H1 (cell line): Measurements from ENCODE around the gene IFNA14. TPM values are rescaled to one million over a fixed set of nuclear protein-coding genes. Genes with fewer than 3 reads are reported as not detected.

ENCODE experiments used
- CTCF ChIA-PET: fragments of 300-600 bp; sonication (Branson Sonifier 250); formaldehyde crosslinking; loops from one replicate; lab custom pipeline; 2021; ENCODE audit not compliant: partially characterized antibody; lab: Charles Lee
- POLR2A ChIA-PET: fragments of 300-600 bp; sonication (Branson Sonifier 250); formaldehyde crosslinking; loops from one replicate; lab custom pipeline; 2021; ENCODE audit warnings: inconsistent platforms; ENCODE audit not compliant: partially characterized antibody; lab: Charles Lee
- DNase-seq, 2 experiments: peaks; one replicate each; pipeline versions ENCODE4 v3.0.0 to v3.0.0-alpha.2; 2010 to 2022; ENCODE audit warnings: low spot score in 2 of 2, low read depth in 1 of 2, mixed read lengths in 1 of 2
- FAIRE-seq: peaks from 2 replicates; lab custom pipeline; 2011; peaks lifted over from hg19 to GRCh38; lab: Jason Lieb, UNC
- H2AFZ ChIP-seq: 2 replicates; pipeline ENCODE4 v1.8.1; 2012; ENCODE audit warnings: low read length, inconsistent platforms
- H2AK5ac ChIP-seq: 2 replicates; pipeline ENCODE4 v1.6.1; 2013; ENCODE audit warnings: low read depth, low read length
- H2BK120ac ChIP-seq: replicated peaks from 2 replicates; pipeline ENCODE3; 2013; ENCODE audit warnings: low read depth, low read length, inconsistent platforms
- H2BK12ac ChIP-seq: 2 replicates; pipeline ENCODE4 v1.6.1; 2013; ENCODE audit warnings: low read depth, low read length
- H2BK15ac ChIP-seq: 2 replicates; pipeline ENCODE4 v1.6.1; 2013; ENCODE audit warnings: low read length
- H2BK20ac ChIP-seq: 2 replicates; pipeline ENCODE4 v1.6.1; 2013; ENCODE audit warnings: low read length
- H2BK5ac ChIP-seq: 2 replicates; pipeline ENCODE4 v1.6.1; 2013; ENCODE audit warnings: low read depth, low read length
- H3K14ac ChIP-seq: 2 replicates; pipeline ENCODE4 v1.6.1; 2013; ENCODE audit warnings: inconsistent platforms; ENCODE audit not compliant: insufficient read length
- H3K18ac ChIP-seq: 2 replicates; pipeline ENCODE4 v1.6.1; 2013; ENCODE audit warnings: low read length; ENCODE audit errors: extremely low read depth
- H3K23ac ChIP-seq: 2 replicates; pipeline ENCODE4 v1.6.1; 2013; ENCODE audit warnings: inconsistent platforms; ENCODE audit not compliant: insufficient read length
- H3K23me2 ChIP-seq: 2 replicates; pipeline ENCODE4 v1.6.1; 2013; ENCODE audit warnings: low read depth, low read length
- H3K27ac ChIP-seq: 2 replicates; pipeline ENCODE4 v1.6.1; 2011; ENCODE audit warnings: low read depth, low read length, inconsistent platforms
- H3K27me3 ChIP-seq, 4 experiments: replicated peaks in 1 of 4; 1 replicate in 1 of 4; 2 replicates in 3 of 4; pipeline versions ENCODE4 v1.6.1 to v1.8.1; 2011 to 2013; ENCODE audit warnings: low read length in 3 of 4, mild to moderate bottlenecking in 3 of 4, inconsistent platforms in 2 of 4, mixed read lengths in 2 of 4, moderate library complexity in 1 of 4; ENCODE audit not compliant: control insufficient read depth in 3 of 4, insufficient read depth in 3 of 4; ENCODE audit errors: extremely low read depth in 1 of 4
- H3K36me3 ChIP-seq, 4 experiments: 2 replicates each; pipeline versions ENCODE4 v1.6.1 to v1.8.1; 2011 to 2013; ENCODE audit warnings: mild to moderate bottlenecking in 4 of 4, low read length in 3 of 4, moderate library complexity in 2 of 4, control low read depth in 1 of 4, inconsistent platforms in 1 of 4; ENCODE audit not compliant: insufficient read depth in 4 of 4, control insufficient read depth in 2 of 4
- H3K4ac ChIP-seq: replicated peaks from 2 replicates; pipeline ENCODE3; 2013; ENCODE audit warnings: low read length, low read depth, mixed read lengths, inconsistent platforms; ENCODE audit not compliant: insufficient read length
- H3K4me1 ChIP-seq, 4 experiments: replicated peaks in 1 of 4; 1 replicate in 1 of 4; 2 replicates in 3 of 4; pipeline versions ENCODE4 v1.6.1 to v1.8.1; 2011 to 2013; ENCODE audit warnings: low read length in 3 of 4, inconsistent platforms in 2 of 4, mixed read lengths in 1 of 4; ENCODE audit not compliant: insufficient read depth in 4 of 4, control insufficient read depth in 3 of 4
- H3K4me2 ChIP-seq, 2 experiments: 2 replicates each; pipeline versions ENCODE4 v1.6.1 to v1.8.1; 2011 to 2013; ENCODE audit warnings: low read depth in 2 of 2, low read length in 2 of 2, control low read depth in 1 of 2, inconsistent platforms in 1 of 2, mild to moderate bottlenecking in 1 of 2; ENCODE audit not compliant: insufficient read depth in 1 of 2
- H3K4me3 ChIP-seq, 4 experiments: fragments of 200-600, 300-600 bp in 1 of 4; sonication (generic), shearing (Covaris generic), sonication (Bioruptor Twin) in 1 of 4; 2 replicates each; pipeline versions ENCODE4 v1.5.1 to v1.8.1; 2011 to 2016; ENCODE audit warnings: low read length in 4 of 4, low read depth in 3 of 4, control low read depth in 2 of 4, inconsistent platforms in 2 of 4, mild to moderate bottlenecking in 2 of 4, mixed read lengths in 1 of 4, moderate library complexity in 1 of 4; ENCODE audit not compliant: insufficient read depth in 2 of 4; ENCODE audit errors: extremely low read depth in 1 of 4
- H3K56ac ChIP-seq: replicated peaks from 2 replicates; pipeline ENCODE3; 2013; ENCODE audit warnings: low read depth, mild to moderate bottlenecking, mixed read lengths, low read length, inconsistent platforms; ENCODE audit not compliant: insufficient read length
- H3K79me1 ChIP-seq: 2 replicates; pipeline ENCODE4 v1.6.1; 2013; ENCODE audit warnings: low read depth, low read length, control low read depth
- H3K79me2 ChIP-seq, 2 experiments: 2 replicates each; pipeline versions ENCODE4 v1.6.1 to v1.8.1; 2012 to 2013; ENCODE audit warnings: low read length in 2 of 2, mild to moderate bottlenecking in 2 of 2, inconsistent platforms in 1 of 2; ENCODE audit not compliant: insufficient read depth in 2 of 2, control insufficient read depth in 1 of 2
- H3K9ac ChIP-seq, 4 experiments: replicated peaks in 1 of 4; 1 replicate in 1 of 4; 2 replicates in 3 of 4; pipeline versions ENCODE4 v1.6.1 to v1.8.1; 2011 to 2013; ENCODE audit warnings: low read depth in 3 of 4, low read length in 3 of 4, control low read depth in 2 of 4, mild to moderate bottlenecking in 2 of 4, moderate library complexity in 2 of 4, inconsistent platforms in 1 of 4; ENCODE audit errors: extremely low read depth in 1 of 4
- H3K9me3 ChIP-seq, 2 experiments: 2 replicates each; pipeline versions ENCODE4 v1.6.1 to v1.8.1; 2012 to 2013; ENCODE audit warnings: mild to moderate bottlenecking in 2 of 2, moderate library complexity in 2 of 2, control low read depth in 1 of 2, inconsistent platforms in 1 of 2, low read depth in 1 of 2, low read length in 1 of 2, mixed read lengths in 1 of 2; ENCODE audit not compliant: insufficient read depth in 2 of 2
- H4K20me1 ChIP-seq, 2 experiments: replicated peaks in 1 of 2; 2 replicates each; pipeline versions ENCODE3 to v1.8.1; 2011 to 2013; ENCODE audit warnings: inconsistent platforms in 2 of 2, low read length in 2 of 2, mild to moderate bottlenecking in 1 of 2; ENCODE audit not compliant: insufficient read depth in 2 of 2, control insufficient read depth in 1 of 2
- H4K5ac ChIP-seq: 2 replicates; pipeline ENCODE4 v1.6.1; 2013; ENCODE audit warnings: low read length, low read depth, mixed read lengths, inconsistent platforms; ENCODE audit not compliant: insufficient read length
- H4K8ac ChIP-seq: 2 replicates; pipeline ENCODE4 v1.8.0; 2013; ENCODE audit warnings: mild to moderate bottlenecking, moderate library complexity, low read length, inconsistent platforms; ENCODE audit not compliant: insufficient read depth; ENCODE audit errors: extremely low read depth
- H4K91ac ChIP-seq: replicated peaks from 2 replicates; pipeline ENCODE3; 2013; ENCODE audit warnings: low read length, mixed read lengths, inconsistent platforms; ENCODE audit not compliant: insufficient read length
- BRCA1 ChIP-seq: IDR thresholded peaks from 2 replicates; pipeline ENCODE4 v1.6.1; 2012; ENCODE audit warnings: low read depth, low read length, improper control_type of control experiment
- CEBPB ChIP-seq: IDR thresholded peaks from 2 replicates; pipeline ENCODE4 v1.6.1; 2012; ENCODE audit warnings: low read depth, low read length
- CHD1 ChIP-seq: IDR thresholded peaks from 2 replicates; pipeline ENCODE4 v1.6.1; 2012; ENCODE audit warnings: low read depth, low read length, improper control_type of control experiment
- FOSL1 ChIP-seq: IDR thresholded peaks from 2 replicates; pipeline ENCODE4 v1.6.1; 2011; ENCODE audit warnings: mild to moderate bottlenecking, low read depth, low read length, moderate library complexity; ENCODE audit not compliant: insufficient read depth
- GABPA ChIP-seq: IDR thresholded peaks from 2 replicates; pipeline ENCODE4 v1.6.1; 2011; ENCODE audit warnings: mild to moderate bottlenecking, low read length, moderate library complexity, borderline replicate concordance; ENCODE audit not compliant: insufficient read depth
- NANOG ChIP-seq: IDR thresholded peaks from 2 replicates; pipeline ENCODE4 v1.6.1; 2011; ENCODE audit warnings: low read length, low read depth, mild to moderate bottlenecking, inconsistent platforms; ENCODE audit not compliant: insufficient read depth, poor library complexity, severe bottlenecking
- POLR2A ChIP-seq, 2 experiments: IDR thresholded peaks; 1 replicate in 1 of 2; 2 replicates in 1 of 2; pipeline ENCODE4 v1.6.1; 2011; ENCODE audit warnings: low read depth in 2 of 2, low read length in 2 of 2, mild to moderate bottlenecking in 2 of 2; ENCODE audit errors: control extremely low read depth in 1 of 2
- RFX5 ChIP-seq: IDR thresholded peaks from 2 replicates; pipeline ENCODE4 v1.6.1; 2011; ENCODE audit warnings: low read depth, low read length, improper control_type of control experiment, borderline replicate concordance
- SIX5 ChIP-seq: IDR thresholded peaks from 2 replicates; pipeline ENCODE4 v1.6.1; 2011; ENCODE audit warnings: mild to moderate bottlenecking, low read depth, low read length
- TAF1 ChIP-seq: IDR thresholded peaks from 2 replicates; pipeline ENCODE4 v1.6.1; 2011; ENCODE audit warnings: mild to moderate bottlenecking, low read depth, low read length
- WGBS, 2 experiments: shearing (Covaris generic) in 1 of 2; methylation state at CpG; one replicate each; pipeline versions ENCODE4 v1.1.6 to v1.1.7; 2013 to 2015; ENCODE audit warnings: low lambda C conversion rate in 2 of 2, mixed read lengths in 2 of 2, inconsistent platforms in 1 of 2, low coverage in 1 of 2, missing lambda C conversion rate in 1 of 2; ENCODE audit not compliant: insufficient replicate concordance in 2 of 2, insufficient coverage in 1 of 2, insufficient read length in 1 of 2; ENCODE audit errors: extremely low coverage in 1 of 2, missing lambda C conversion rate in 1 of 2; 5-methylcytosine and 5-hydroxymethylcytosine counted together
- long read RNA-seq, 2 experiments: library from RNA in 1 of 2; library from capped mRNA in 1 of 2; stranded (forward); transcript quantifications; one replicate each; pipeline ENCODE4 v2.0.0, GENCODE V29; 2021; ENCODE audit warnings: inconsistent platforms in 1 of 2
- polyA minus RNA-seq, 3 experiments: library from RNA; depleted of rRNA, polyadenylated mRNA; stranded (reverse); fragments of >200 nt; gene quantifications; 1 replicate in 2 of 3; 2 replicates in 1 of 3; pipeline ENCODE4 v1.2.3, GENCODE V29; 2011
- polyA plus RNA-seq, 7 experiments: library from polyadenylated mRNA; depleted of rRNA in 3 of 7; stranded (reverse) in 5 of 7; unstranded in 2 of 7; fragments of >200 nt in 5 of 7; fragments of 200-250 nt in 2 of 7; gene quantifications; 1 replicate in 5 of 7; 2 replicates in 1 of 7; 4 replicates in 1 of 7; pipeline versions ENCODE4 v1.2.1 to v1.2.3, GENCODE V29; 2011 to 2013; ENCODE audit warnings: missing spikeins in 2 of 7, mixed read lengths in 2 of 7
- total RNA-seq: library from RNA; stranded (reverse); fragmentation: NEBNext Ultra II Directional; extraction: Animal tissue kit (Norgen Biotek cat#: 25700); gene quantifications from 2 replicates; pipeline ENCODE4 v1.2.1, GENCODE V29; 2021
- TF ChIP-seq, protein P1 (sequence below): IDR thresholded peaks from 2 replicates; pipeline ENCODE4 v1.6.1; 2011; ENCODE audit warnings: low read length, improper control_type of control experiment

Gene IFNA14
- total RNA-seq (not detected in 2 replicates), polyA plus RNA-seq (2011; rRNA removed) (not detected in 2 replicates), polyA minus RNA-seq (2011; rRNA and poly(A)+ RNA removed) (not detected in 2 replicates)
- polyA plus RNA-seq (2011; cell fraction: cytosol; rRNA removed): not detected
- not detected for polyA plus RNA-seq (2011; cell fraction: nucleus; rRNA removed)
- polyA plus RNA-seq (2012, experiment 1 of 2): not detected in 4 replicates
- polyA plus RNA-seq (2012, experiment 2 of 2): not detected
- not detected for polyA plus RNA-seq (2013, experiment 1 of 2)
- not detected for polyA plus RNA-seq (2013, experiment 2 of 2)
- polyA minus RNA-seq (2011; cell fraction: cytosol; rRNA and poly(A)+ RNA removed): not detected
- not detected for polyA minus RNA-seq (2011; cell fraction: nucleus; rRNA and poly(A)+ RNA removed)
- long read RNA-seq, experiment 1: 0 reads
- long read RNA-seq, experiment 2: 0 reads

DNA sequence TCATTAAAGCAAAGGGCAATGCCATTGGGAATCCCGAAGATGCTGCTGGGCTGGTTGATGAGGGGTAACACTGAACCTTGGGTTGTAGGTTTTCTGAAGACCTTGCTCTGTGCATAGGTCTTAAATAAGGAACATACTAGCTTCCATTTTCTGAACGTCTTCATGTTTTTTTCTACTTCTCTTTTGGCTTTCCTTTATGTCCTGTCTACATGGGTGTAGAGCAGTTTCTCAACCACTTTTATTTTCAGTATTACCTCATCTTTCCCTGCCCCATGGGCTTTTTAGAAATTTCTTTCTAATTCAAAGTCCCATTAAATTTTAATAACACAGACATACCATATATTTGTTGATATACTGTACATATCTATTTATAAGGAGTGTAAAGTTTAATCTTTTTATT, at the start of gene IFNA14:
Gene IFNA14, minus strand, starts transcription at position 95 of the 400 bp plus-strand sequence. Its CDS starts 70 bp downstream, at position 25.
- 88% methylated on average over 2 of the region's 2 CpGs; no CpG with 5 or more reads in 1 of the 2 experiments for WGBS, 2 experiments
- Histone ChIP-seq H2BK5ac (no peak within 1 kb of the TSS), H2BK120ac (no peak within 1 kb of the TSS), H3K9me3 (no peaks in the 10 kb centered on the region), H3K4me3 (no peak within 1 kb of the TSS), H3K4me1 (no peaks in the 10 kb centered on the region), H3K27me3 (no peaks in the 10 kb centered on the region), H4K20me1 (no peaks in the 10 kb centered on the region), H3K79me1 (no peaks in the 10 kb centered on the region), H3K56ac (no peak within 1 kb of the TSS), H2AFZ (no peak within 1 kb of the TSS), H4K91ac (no peak within 1 kb of the TSS), H2BK12ac (no peak within 1 kb of the TSS), H3K18ac (no peak within 1 kb of the TSS), H3K4me2 (no peak within 1 kb of the TSS), H4K8ac (no peak within 1 kb of the TSS), H2BK20ac (no peak within 1 kb of the TSS), H3K36me3 (no peaks in the 10 kb centered on the region), H3K9ac (no peak within 1 kb of the TSS), H2AK5ac (no peak within 1 kb of the TSS), H3K23ac (no peak within 1 kb of the TSS), H3K27ac (no peak within 1 kb of the TSS), H4K5ac (no peak within 1 kb of the TSS), H2BK15ac (no peak within 1 kb of the TSS), H3K79me2 (no peaks in the 10 kb centered on the region), H3K14ac (no peak within 1 kb of the TSS), H3K23me2 (no peaks in the 10 kb centered on the region), H3K4ac (no peak within 1 kb of the TSS)
- ChIA-PET POLR2A (no interaction called here), CTCF (interaction anchor here (0.6 to 1.9 kb wide), 3 partner anchors 11 to 196 kb away, joined by 3 to 6 read pairs (median 3); no protein-coding TSS in a partner anchor)
- no peak for DNase-seq
- no peak for TF ChIP-seq SIX5
- no peak for TF ChIP-seq POLR2A (IDR thresholded peaks at IDR 0.05; ENCODE audit: control extremely low read depth in 1 of 2, low read depth in 2 of 2, low read length in 2 of 2)
- TF ChIP-seq CHD1: no peak
- TF ChIP-seq GABPA: no peak
- no peak for TF ChIP-seq RFX5
- TF ChIP-seq NANOG: no peak
- TF ChIP-seq FOSL1: no peak
- no peak for TF ChIP-seq TAF1
- TF ChIP-seq, protein P1, sequence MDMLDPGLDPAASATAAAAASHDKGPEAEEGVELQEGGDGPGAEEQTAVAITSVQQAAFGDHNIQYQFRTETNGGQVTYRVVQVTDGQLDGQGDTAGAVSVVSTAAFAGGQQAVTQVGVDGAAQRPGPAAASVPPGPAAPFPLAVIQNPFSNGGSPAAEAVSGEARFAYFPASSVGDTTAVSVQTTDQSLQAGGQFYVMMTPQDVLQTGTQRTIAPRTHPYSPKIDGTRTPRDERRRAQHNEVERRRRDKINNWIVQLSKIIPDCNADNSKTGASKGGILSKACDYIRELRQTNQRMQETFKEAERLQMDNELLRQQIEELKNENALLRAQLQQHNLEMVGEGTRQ: no peak
- no peak for TF ChIP-seq BRCA1
- no peak for TF ChIP-seq CEBPB
- no peak for FAIRE-seq
